ENCODE data around the gene CALN1. TPM values are rescaled to one million over a fixed set of nuclear protein-coding genes. Genes with fewer than 3 reads are reported as not detected.

CALN1 gene
- polyA plus RNA-seq, 1 donor (not counting 4 experiments of a cell fraction or from before 2014, with no cell fraction given): not detected

GRCh38 chr7:72446131-72446530 lies 34.0 kb upstream of the CALN1 start:
- H3K79me2 ChIP-seq (ENCODE audit: control insufficient read depth, insufficient read depth, low read length): no peaks in the 10 kb centered on the region
- FAIRE-seq: no peak

GRCh38 chr7:72445580-72445979 lies 33.4 kb upstream of the CALN1 start:
- H2AFZ ChIP-seq (ENCODE audit: control insufficient read depth, low read length): no peak overlapping the region
- no peaks in the 10 kb centered on the region for H3K36me3 ChIP-seq (ENCODE audit: control insufficient read depth in 2 of 2, extremely low read depth in 1 of 2, insufficient read depth in 2 of 2, low read length in 2 of 2)
- no peaks in the 10 kb centered on the region for H4K20me1 ChIP-seq (ENCODE audit: control insufficient read depth, extremely low read depth, insufficient read depth, low read length)
- H3K4me2 ChIP-seq (ENCODE audit: control insufficient read depth, extremely low read depth, insufficient read depth, low read depth, low read length): no peak overlapping the region
- no peak overlapping the region for H3K4me3 ChIP-seq (ENCODE audit: control insufficient read depth in 2 of 3, extremely low read depth in 1 of 3, insufficient read depth in 2 of 3, low read depth in 1 of 3, low read length in 3 of 3)
- H3K9me3 ChIP-seq (ENCODE audit: control insufficient read depth, low read depth, low read length): peaks cover 5% of the 10 kb centered on the region
- no peak overlapping the region for H3K27ac ChIP-seq (ENCODE audit: control insufficient read depth, insufficient read depth, low read length)
- H3K9me1 ChIP-seq (ENCODE audit: control insufficient read depth, extremely low read depth, insufficient read depth, low read length): no peaks in the 10 kb centered on the region
- H3K4me1 ChIP-seq (ENCODE audit: control insufficient read depth, extremely low read depth, insufficient read depth, low read length): no peaks in the 10 kb centered on the region
- FAIRE-seq (no peak), DNase-seq (ENCODE audit: low read depth, low spot score) (no peak)
- dilution Hi-C loops (cut with MboI; ENCODE audit: extremely low pct_ligation_motif_present, low sequenced_read_pairs): no loop called here
- no peak overlapping the region for H3K9ac ChIP-seq (ENCODE audit: control insufficient read depth, extremely low read depth, insufficient read depth, low read length)
- no peaks in the 10 kb centered on the region for H3K79me2 ChIP-seq (ENCODE audit: control insufficient read depth, insufficient read depth, low read length)
- TF ChIP-seq CTCF (optimal IDR thresholded peaks at IDR 0.05 in 1 of 3, IDR thresholded peaks at IDR 0.05 in 1 of 3, conservative IDR thresholded peaks at IDR 0.05 in 1 of 3; ENCODE audit: extremely low read depth in 1 of 3, insufficient read depth in 2 of 3, low read length in 3 of 3): no peak
- no peak for TF ChIP-seq EZH2 (IDR thresholded peaks at IDR 0.05; ENCODE audit: low read length)
- no peaks in the 10 kb centered on the region for H3K27me3 ChIP-seq (ENCODE audit: control insufficient read depth, extremely low read depth, insufficient read depth, low read length)

More at GRCh38 chr7:72446131-72446530, 34.0 kb upstream of the CALN1 start:
- Histone ChIP-seq H3K36me3 (ENCODE audit: control insufficient read depth in 2 of 2, extremely low read depth in 1 of 2, insufficient read depth in 2 of 2, low read length in 2 of 2) (no peaks in the 10 kb centered on the region), H3K4me2 (ENCODE audit: control insufficient read depth, extremely low read depth, insufficient read depth, low read depth, low read length) (no peak overlapping the region), H4K20me1 (ENCODE audit: control insufficient read depth, extremely low read depth, insufficient read depth, low read length) (no peaks in the 10 kb centered on the region), H3K9me3 (ENCODE audit: control insufficient read depth, low read depth, low read length) (peaks cover 5% of the 10 kb centered on the region), H3K9ac (ENCODE audit: control insufficient read depth, extremely low read depth, insufficient read depth, low read length) (no peak overlapping the region), H3K4me3 (ENCODE audit: control insufficient read depth in 2 of 3, extremely low read depth in 1 of 3, insufficient read depth in 2 of 3, low read depth in 1 of 3, low read length in 3 of 3) (no peak overlapping the region), H3K27me3 (ENCODE audit: control insufficient read depth, extremely low read depth, insufficient read depth, low read length) (no peaks in the 10 kb centered on the region), H2AFZ (ENCODE audit: control insufficient read depth, low read length) (no peak overlapping the region), H3K27ac (ENCODE audit: control insufficient read depth, insufficient read depth, low read length) (no peak overlapping the region), H3K4me1 (ENCODE audit: control insufficient read depth, extremely low read depth, insufficient read depth, low read length) (no peaks in the 10 kb centered on the region), H3K9me1 (ENCODE audit: control insufficient read depth, extremely low read depth, insufficient read depth, low read length) (no peaks in the 10 kb centered on the region)
- TF ChIP-seq EZH2 (IDR thresholded peaks at IDR 0.05; ENCODE audit: low read length): no peak
- no peak for TF ChIP-seq CTCF (optimal IDR thresholded peaks at IDR 0.05 in 1 of 3, IDR thresholded peaks at IDR 0.05 in 1 of 3, conservative IDR thresholded peaks at IDR 0.05 in 1 of 3; ENCODE audit: extremely low read depth in 1 of 3, insufficient read depth in 2 of 3, low read length in 3 of 3)
- dilution Hi-C loops (cut with MboI; ENCODE audit: extremely low pct_ligation_motif_present, low sequenced_read_pairs): no loop called here
- no peak for DNase-seq (ENCODE audit: low read depth, low spot score)
